Epithelial cell of proximal tubule (primary cell): ENCODE results near the gene CFAP54. TPM values are rescaled to one million over a fixed set of nuclear protein-coding genes. Genes with fewer than 3 reads are reported as not detected.

ENCODE experiments used
- DNase-seq: peaks from one replicate; pipeline ENCODE4 v3.0.0-alpha.2; 2011; ENCODE audit warnings: low read depth
- H3K4me3 ChIP-seq: 2 replicates; pipeline ENCODE4 v1.5.1; 2011; ENCODE audit warnings: low read depth, mild to moderate bottlenecking, low read length
- CTCF ChIP-seq: conservative IDR thresholded peaks from 2 replicates; pipeline ENCODE4 v1.5.1; 2012; ENCODE audit warnings: low read depth, mild to moderate bottlenecking, low read length
- total RNA-seq: library from RNA; depleted of rRNA; stranded (reverse); fragments of >200 nt; gene quantifications from 2 replicates; pipeline ENCODE4 v1.2.3, GENCODE V29; 2015

The CFAP54 gene
- total RNA-seq, 1 donor from 2014 or later: 0.40 TPM

- H3K4me3 ChIP-seq: peak within 1 kb of the TSS; percentile 87
- no peak for TF ChIP-seq CTCF
- peak; percentile 2 for DNase-seq
Observed at GRCh38 chr12:96906849-96907670, 417.7 kb downstream of the CFAP54 start, which contains the start of gene NEDD1. NEDD1 (plus strand) TSS chr12:96907257; CDS start chr12:96909760, 2,503 bp downstream.

GRCh38 chr12:96907671-96908422 lies 418.5 kb downstream of the CFAP54 start:
- no peak for TF ChIP-seq CTCF
- peak; percentile 6 for DNase-seq
- peak overlapping the region; percentile 87 for H3K4me3 ChIP-seq

GRCh38 chr12:96908423-96908675 lies 419.0 kb downstream of the CFAP54 start:
- H3K4me3 ChIP-seq: peak overlapping the region; percentile 87
- no peak for TF ChIP-seq CTCF
- no peak for DNase-seq

- DNase-seq: peak; percentile 9
- TF ChIP-seq CTCF: no peak
- H3K4me3 ChIP-seq: no peak overlapping the region
Observed at GRCh38 chr12:96912261-96912660, 422.9 kb downstream of the CFAP54 start.

GRCh38 chr12:96912943-96913342 lies 423.6 kb downstream of the CFAP54 start:
- TF ChIP-seq CTCF: no peak
- H3K4me3 ChIP-seq: no peak overlapping the region
- DNase-seq: no peak

- no peak for DNase-seq
Observed at GRCh38 chr12:96919510-96920210, 430.3 kb downstream of the CFAP54 start.

More at GRCh38 chr12:96919510-96920210, 430.3 kb downstream of the CFAP54 start:
- no peak overlapping the region for H3K4me3 ChIP-seq
- TF ChIP-seq CTCF: no peak

Other genes with a start within 250 kb of the CFAP54 start
- 22.0 and 29.7 TPM in 2 replicates for gene CDK17, start 89.1 kb upstream of the CFAP54 start, total RNA-seq